ENCODE data around the gene CHCHD4. TPM values are rescaled to one million over a fixed set of nuclear protein-coding genes. Genes with fewer than 3 reads are reported as not detected.

CHCHD4 gene
- total RNA-seq, 1 experiment from 2014 or later, result 22.0 TPM

- DNase-seq, result no peak
- no peaks in the 10 kb centered on the region for H3K27me3 ChIP-seq
- H3K4me3 ChIP-seq, result no peak overlapping the region
- H3K9me3 ChIP-seq, result no peaks in the 10 kb centered on the region
- H3K36me3 ChIP-seq, result peaks cover 2% of the 10 kb centered on the region; the same call in 1 of the 2 replicates
Observed at GRCh38 chr3:14152963-14153355, 28.3 kb upstream of the CHCHD4 start.

- Histone ChIP-seq H3K36me3 (peaks cover 2% of the 10 kb centered on the region; the same call in 1 of the 2 replicates), H3K4me3 (no peak overlapping the region), H3K9me3 (no peaks in the 10 kb centered on the region), H3K27me3 (no peaks in the 10 kb centered on the region)
- DNase-seq, result no peak
Observed at GRCh38 chr3:14152233-14152962, 27.7 kb upstream of the CHCHD4 start.

- 0 out of 2 replicates have a peak, but pooled peaks cover 2% of the 10 kb centered on the region for H3K36me3 ChIP-seq
- DNase-seq, result no peak
- H3K27me3 ChIP-seq, result no peaks in the 10 kb centered on the region
Observed at GRCh38 chr3:14151471-14152083, 26.9 kb upstream of the CHCHD4 start.

GRCh38 chr3:14150491-14151230 is 26.0 kb upstream of the CHCHD4 start:
- H3K36me3 ChIP-seq, result peaks cover 2% of the 10 kb centered on the region; the same call in 1 of the 2 replicates
- H3K9me3 ChIP-seq, result no peaks in the 10 kb centered on the region
- DNase-seq, result no peak

More at GRCh38 chr3:14151471-14152083, 26.9 kb upstream of the CHCHD4 start:
- no peak overlapping the region for H3K4me3 ChIP-seq
- H3K9me3 ChIP-seq, result no peaks in the 10 kb centered on the region

GRCh38 chr3:14150078-14150477 is 25.4 kb upstream of the CHCHD4 start:
- no peaks in the 10 kb centered on the region for H3K27me3 ChIP-seq
- H3K9me3 ChIP-seq, result no peaks in the 10 kb centered on the region
- DNase-seq, result no peak
- H3K36me3 ChIP-seq, result peaks cover 6% of the 10 kb centered on the region; the same call in 1 of the 2 replicates
- no peak overlapping the region for H3K4me3 ChIP-seq

More at GRCh38 chr3:14150491-14151230, 26.0 kb upstream of the CHCHD4 start:
- H3K27me3 ChIP-seq, result no peaks in the 10 kb centered on the region
- H3K4me3 ChIP-seq, result no peak overlapping the region

- Histone ChIP-seq H3K27me3 (no peaks in the 10 kb centered on the region), H3K36me3 (peaks cover 3% of the 10 kb centered on the region; the same call in 1 of the 2 replicates), H3K9me3 (no peaks in the 10 kb centered on the region), H3K4me3 (no peak overlapping the region)
- no peak for DNase-seq
Observed at GRCh38 chr3:14148041-14148985, 23.6 kb upstream of the CHCHD4 start.

GRCh38 chr3:14147617-14148016 is 22.9 kb upstream of the CHCHD4 start:
- H3K9me3 ChIP-seq, result no peaks in the 10 kb centered on the region
- no peaks in the 10 kb centered on the region for H3K27me3 ChIP-seq
- no peak overlapping the region for H3K4me3 ChIP-seq
- peaks cover 3% of the 10 kb centered on the region; the same call in 1 of the 2 replicates for H3K36me3 ChIP-seq
- no peak for DNase-seq

- no peaks in the 10 kb centered on the region for H3K27me3 ChIP-seq
- no peak for DNase-seq
- no peak overlapping the region for H3K4me3 ChIP-seq
- H3K36me3 ChIP-seq, result peaks cover 3% of the 10 kb centered on the region; the same call in 1 of the 2 replicates
- H3K9me3 ChIP-seq, result no peaks in the 10 kb centered on the region
Observed at GRCh38 chr3:14147066-14147435, 22.4 kb upstream of the CHCHD4 start.

- Histone ChIP-seq H3K36me3 (peaks cover 3% of the 10 kb centered on the region; the same call in 1 of the 2 replicates), H3K4me3 (no peak overlapping the region), H3K27me3 (no peaks in the 10 kb centered on the region), H3K9me3 (no peaks in the 10 kb centered on the region)
- DNase-seq, result no peak
Observed at GRCh38 chr3:14146381-14147065, 21.9 kb upstream of the CHCHD4 start.

GRCh38 chr3:14145670-14146380 is 21.2 kb upstream of the CHCHD4 start:
- no peak overlapping the region for H3K4me3 ChIP-seq
- DNase-seq, result no peak
- H3K9me3 ChIP-seq, result no peaks in the 10 kb centered on the region
- H3K36me3 ChIP-seq, result peaks cover 3% of the 10 kb centered on the region; the same call in 1 of the 2 replicates
- no peaks in the 10 kb centered on the region for H3K27me3 ChIP-seq

- DNase-seq, result no peak
- Histone ChIP-seq H3K4me3 (no peak overlapping the region), H3K9me3 (no peaks in the 10 kb centered on the region), H3K27me3 (no peaks in the 10 kb centered on the region), H3K36me3 (peaks cover 6% of the 10 kb centered on the region; the same call in 1 of the 2 replicates)
Observed at GRCh38 chr3:14145236-14145635, 20.6 kb upstream of the CHCHD4 start.

GRCh38 chr3:14144423-14145075 is 19.9 kb upstream of the CHCHD4 start:
- H3K36me3 ChIP-seq, result peaks cover 9% of the 10 kb centered on the region; the same call in 1 of the 2 replicates
- no peaks in the 10 kb centered on the region for H3K27me3 ChIP-seq
- H3K9me3 ChIP-seq, result no peaks in the 10 kb centered on the region
- 0 out of 2 replicates have a peak overlapping the region, but pooled peaks have one; percentile 14 for H3K4me3 ChIP-seq
- peak; percentile 74 for DNase-seq

GRCh38 chr3:14143271-14144225 is 18.9 kb upstream of the CHCHD4 start:
- no peaks in the 10 kb centered on the region for H3K9me3 ChIP-seq
- DNase-seq, result peak; percentile 81
- peaks cover 10% of the 10 kb centered on the region; the same call in 1 of the 2 replicates for H3K36me3 ChIP-seq
- no peak overlapping the region for H3K4me3 ChIP-seq
- no peaks in the 10 kb centered on the region for H3K27me3 ChIP-seq
